Erythroblast (primary cell): ENCODE measurements around the gene THAP10.
"Not testable (repeated sequence)": the region's sequence is repeated elsewhere in the genome, so short reads cannot be mapped to it uniquely, and the experiment has no call there.

Experiments
- DNase-seq, 2 experiments: peaks; one replicate each; lab custom pipeline; 2025; lab: John Stamatoyannopoulos, UW
- GATA1 ChIP-seq: IDR thresholded peaks from 2 replicates; pipeline ENCODE4 v1.6.1; 2011; ENCODE audit warnings: low read depth, mild to moderate bottlenecking, control low read depth, low read length, moderate library complexity
- POLR2A ChIP-seq: IDR thresholded peaks from 2 replicates; pipeline ENCODE4 v1.6.1; 2011; ENCODE audit warnings: mild to moderate bottlenecking, low read length

Gene THAP10

GRCh38 chr15:70892002-70892911 lies at the start of gene THAP10, which contains the start of gene LRRC49:
Gene THAP10, minus strand, starts transcription at chr15:70892433. Its CDS starts 161 bp downstream, at chr15:70892272.
Gene LRRC49, plus strand, starts transcription at chr15:70892826. Its CDS starts 69 bp downstream, at chr15:70892895.
- DNase-seq, result peak; percentile 86 to 88
- TF ChIP-seq GATA1, result no peak
- peak; percentile 6 for TF ChIP-seq POLR2A

DNA sequence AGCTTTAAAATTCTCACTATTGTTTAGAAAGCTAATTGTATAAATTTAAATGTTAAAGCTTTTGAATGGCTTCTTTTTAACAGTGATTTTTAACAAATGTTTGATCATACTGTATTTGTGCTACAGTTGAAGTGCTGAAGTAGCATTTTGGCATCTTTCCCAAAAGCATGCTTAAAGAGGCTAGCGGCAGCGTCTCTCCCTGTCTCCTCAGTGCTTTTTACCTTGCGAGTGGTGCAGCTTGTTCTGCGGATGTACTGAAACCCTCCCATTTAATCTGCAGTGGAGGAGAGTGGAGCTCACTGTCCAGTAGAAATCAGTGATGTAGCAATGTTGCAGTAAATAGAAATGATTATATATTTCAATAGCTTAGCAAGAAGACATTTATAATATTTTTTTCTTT lies 44.1 kb upstream of the THAP10 start:
- no peak for TF ChIP-seq POLR2A
- no peak for TF ChIP-seq GATA1
- no peak for DNase-seq

- DNase-seq, result no peak
- TF ChIP-seq GATA1 (no peak), POLR2A (no peak)
Observed at GRCh38 chr15:70935631-70936030, 43.4 kb upstream of the THAP10 start.

- TF ChIP-seq POLR2A, result no peak
- TF ChIP-seq GATA1, result no peak
- no peak for DNase-seq
Observed at GRCh38 chr15:70933411-70933810, 41.2 kb upstream of the THAP10 start.

- TF ChIP-seq POLR2A (no peak), GATA1 (no peak)
- no peak for DNase-seq
Observed at GRCh38 chr15:70932397-70932796, 40.2 kb upstream of the THAP10 start.

DNA sequence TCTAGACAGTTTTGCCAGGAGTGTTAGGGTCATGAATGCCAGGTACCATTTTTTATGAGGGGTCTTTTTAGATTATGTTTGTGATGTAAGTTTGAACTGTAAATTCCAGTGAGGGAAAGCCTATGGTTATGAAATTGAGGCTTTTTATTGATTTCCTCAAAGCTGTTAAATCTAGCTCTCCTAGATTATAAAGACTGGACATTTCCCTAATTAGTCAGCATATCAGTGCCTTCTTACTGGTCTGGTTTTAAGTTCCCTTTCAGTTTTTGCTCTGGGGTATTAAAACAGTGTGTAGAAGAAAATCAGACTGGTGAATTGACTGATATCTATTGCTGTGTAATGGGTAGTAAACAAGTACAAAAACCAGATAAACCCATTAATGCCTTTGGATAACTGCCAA lies 39.6 kb upstream of the THAP10 start:
- no peak for TF ChIP-seq POLR2A
- no peak for TF ChIP-seq GATA1
- DNase-seq, result no peak

- not testable (repeated sequence) for DNase-seq
Observed at GRCh38 chr15:70926914-70927313, 34.7 kb upstream of the THAP10 start.

GRCh38 chr15:70923311-70924080 lies 31.3 kb upstream of the THAP10 start:
- no peak for DNase-seq
- no peak for TF ChIP-seq GATA1
- TF ChIP-seq POLR2A, result no peak

DNA sequence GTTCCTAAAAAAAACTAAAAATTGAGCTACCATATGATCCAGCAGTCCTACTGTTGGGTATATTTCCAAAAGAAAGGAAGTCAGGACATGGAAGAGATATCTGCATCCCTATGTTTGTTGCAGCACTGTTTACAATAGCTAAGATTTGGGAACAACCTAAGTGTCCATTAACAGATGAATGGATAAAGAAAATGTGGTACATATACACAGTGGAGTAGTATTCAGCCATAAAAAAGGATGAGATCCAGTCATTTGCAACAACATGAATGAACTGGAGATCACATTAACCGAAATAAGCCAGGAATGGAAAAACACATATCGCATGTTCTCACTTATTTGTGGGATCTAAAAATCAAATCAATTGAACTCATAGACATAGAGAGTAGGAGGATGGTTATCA lies 29.9 kb upstream of the THAP10 start:
- DNase-seq, result no peak
- TF ChIP-seq GATA1 (no peak), POLR2A (no peak)

DNA sequence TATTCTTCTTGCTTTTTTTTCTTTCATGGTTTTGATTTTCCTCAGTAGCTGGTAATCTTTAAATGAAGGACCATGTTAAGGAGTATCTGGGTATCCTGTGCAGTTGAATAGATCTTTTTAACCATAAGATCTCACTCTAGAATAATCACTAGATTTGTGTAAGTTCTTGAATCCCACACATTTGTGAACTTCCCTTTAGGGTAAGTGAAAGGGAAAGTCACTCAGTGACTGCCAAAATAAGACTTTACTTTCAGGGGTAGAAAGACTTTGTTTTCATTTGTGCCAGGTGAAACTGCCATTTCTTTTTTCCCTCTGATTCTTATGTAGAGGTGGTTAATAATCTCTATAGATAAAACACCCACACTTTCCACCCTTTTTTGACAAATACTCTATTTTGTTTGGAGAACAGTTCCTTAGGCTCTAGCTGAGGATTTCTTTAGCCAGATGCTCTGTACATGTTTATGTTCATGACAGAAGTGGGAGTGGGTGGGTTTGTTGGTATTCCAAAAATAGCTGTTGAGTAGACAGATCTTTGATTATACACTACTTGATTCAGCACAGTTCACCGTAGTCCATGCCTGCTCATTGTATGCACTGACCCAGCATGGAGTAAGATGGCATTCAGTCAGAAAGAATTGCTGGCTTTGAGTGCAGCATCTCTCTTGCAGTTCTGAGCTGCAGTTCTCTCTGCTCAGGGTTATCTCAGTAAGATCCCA lies 28.9 kb upstream of the THAP10 start:
- TF ChIP-seq POLR2A, result no peak
- no peak for TF ChIP-seq GATA1
- DNase-seq, result no peak

DNA sequence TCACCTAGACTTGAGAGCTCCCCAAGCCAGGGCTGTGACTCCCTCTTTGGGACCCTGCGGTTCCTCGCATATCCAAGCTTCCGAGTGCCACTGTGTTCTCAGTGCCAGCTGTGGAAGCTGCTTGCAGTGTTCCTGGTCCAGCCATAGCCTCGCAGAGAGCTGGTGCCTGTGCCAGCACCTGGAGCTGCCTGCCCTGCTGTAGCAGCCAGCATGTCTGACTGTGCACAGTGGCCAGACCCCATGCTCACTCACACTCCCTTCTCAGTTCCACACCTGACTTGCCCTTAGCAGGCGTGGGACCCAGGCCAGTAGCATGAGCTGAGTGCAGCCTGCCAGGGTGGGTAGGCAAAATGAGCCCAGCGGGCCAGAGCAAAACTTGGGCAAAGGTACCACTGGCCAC lies 25.7 kb upstream of the THAP10 start:
- no peak for DNase-seq
- TF ChIP-seq GATA1 (no peak), POLR2A (no peak)

DNA sequence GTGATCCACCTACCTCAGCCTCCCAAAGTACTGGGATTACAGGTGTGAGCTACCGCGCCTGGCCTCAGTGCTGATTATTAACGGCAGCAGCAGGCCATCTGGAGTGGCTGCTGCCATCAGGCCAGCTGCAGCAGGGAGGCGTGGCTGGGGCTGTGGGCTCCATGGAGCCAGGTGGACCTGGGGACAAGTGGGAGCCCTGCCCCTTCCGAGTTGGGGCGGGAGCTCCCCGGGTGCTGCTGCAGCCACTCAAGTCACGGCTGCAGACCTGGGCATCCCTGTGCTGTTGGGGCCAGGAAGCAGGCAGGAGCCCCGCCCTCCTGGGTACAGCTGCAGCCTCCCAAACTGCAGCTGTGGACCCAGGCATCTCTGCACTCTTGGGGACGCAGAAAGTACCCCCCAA lies 24.3 kb upstream of the THAP10 start:
- TF ChIP-seq GATA1 (no peak), POLR2A (no peak)
- no peak for DNase-seq

DNA sequence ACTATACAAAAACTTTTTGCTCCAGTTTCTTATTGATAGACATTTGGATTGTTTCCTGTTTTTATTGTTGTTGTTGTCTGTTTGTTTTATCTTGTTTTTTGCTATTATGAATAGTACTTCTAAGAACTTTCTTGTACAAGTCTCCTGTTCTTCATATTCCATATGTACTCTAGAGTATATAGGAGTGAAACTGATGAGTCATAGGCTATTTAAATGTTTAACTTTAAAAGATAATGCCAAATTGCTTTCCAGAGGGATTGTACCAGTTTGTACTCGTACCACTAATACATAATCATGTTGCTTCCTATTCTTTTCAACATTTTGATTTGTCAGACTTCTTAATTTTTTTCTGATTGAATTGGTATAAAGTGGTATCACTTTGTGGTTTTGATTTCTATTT lies 20.0 kb upstream of the THAP10 start:
- no peak for TF ChIP-seq POLR2A
- no peak for TF ChIP-seq GATA1
- DNase-seq, result no peak
